Hematopoietic multipotent progenitor cell treated with erythropoietin and hydrocortisone succinate and interleukin-3 and kit ligand, for 4 days (in vitro differentiated cells): ENCODE measurements around the gene SLC4A2.

ENCODE experiments used
- DNase-seq: peaks from one replicate; pipeline ENCODE4 v3.0.0-alpha.2; 2015

The SLC4A2 gene

DNA sequence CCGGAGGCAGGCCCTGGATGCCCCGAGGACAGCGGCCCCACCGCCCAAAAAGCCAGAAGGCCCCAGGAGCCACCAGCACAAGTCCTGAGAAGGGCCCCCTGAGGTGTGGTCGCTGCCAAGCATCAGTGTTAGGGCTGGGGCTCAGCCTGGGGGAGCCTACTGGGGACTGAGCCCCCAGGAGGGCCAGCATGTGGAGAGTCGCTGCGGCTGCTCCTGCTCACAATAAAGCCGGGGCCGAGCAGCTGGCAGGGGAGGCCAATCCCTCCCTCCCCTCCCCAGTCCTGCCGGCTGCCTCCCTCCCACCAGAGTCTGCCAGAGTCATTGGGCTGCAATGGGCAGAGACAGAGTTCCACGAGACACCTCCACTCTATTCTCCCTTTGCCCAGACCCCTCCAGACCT is 14.1 kb upstream of the SLC4A2 start:
- DNase-seq: no peak

DNA sequence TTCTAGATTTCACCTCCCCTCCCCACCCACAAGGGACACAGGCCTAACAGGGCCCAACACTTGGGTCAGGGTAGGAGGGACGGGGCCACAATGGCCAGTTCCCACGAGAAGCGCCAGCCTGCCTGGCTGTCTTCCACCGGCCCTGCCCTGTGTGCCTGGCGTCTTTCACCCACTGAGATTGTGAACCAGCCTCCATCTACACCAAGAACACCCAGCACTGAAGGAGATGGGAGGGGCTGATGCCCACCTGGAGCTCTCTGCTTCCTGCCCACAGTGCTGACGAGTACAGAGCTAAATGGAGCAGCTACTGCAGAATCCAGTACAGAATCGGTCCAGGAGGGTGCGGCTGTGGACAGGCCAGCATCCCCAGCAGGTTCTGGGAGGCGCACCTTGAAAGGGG is 13.4 kb upstream of the SLC4A2 start:
- no peak for DNase-seq

DNA sequence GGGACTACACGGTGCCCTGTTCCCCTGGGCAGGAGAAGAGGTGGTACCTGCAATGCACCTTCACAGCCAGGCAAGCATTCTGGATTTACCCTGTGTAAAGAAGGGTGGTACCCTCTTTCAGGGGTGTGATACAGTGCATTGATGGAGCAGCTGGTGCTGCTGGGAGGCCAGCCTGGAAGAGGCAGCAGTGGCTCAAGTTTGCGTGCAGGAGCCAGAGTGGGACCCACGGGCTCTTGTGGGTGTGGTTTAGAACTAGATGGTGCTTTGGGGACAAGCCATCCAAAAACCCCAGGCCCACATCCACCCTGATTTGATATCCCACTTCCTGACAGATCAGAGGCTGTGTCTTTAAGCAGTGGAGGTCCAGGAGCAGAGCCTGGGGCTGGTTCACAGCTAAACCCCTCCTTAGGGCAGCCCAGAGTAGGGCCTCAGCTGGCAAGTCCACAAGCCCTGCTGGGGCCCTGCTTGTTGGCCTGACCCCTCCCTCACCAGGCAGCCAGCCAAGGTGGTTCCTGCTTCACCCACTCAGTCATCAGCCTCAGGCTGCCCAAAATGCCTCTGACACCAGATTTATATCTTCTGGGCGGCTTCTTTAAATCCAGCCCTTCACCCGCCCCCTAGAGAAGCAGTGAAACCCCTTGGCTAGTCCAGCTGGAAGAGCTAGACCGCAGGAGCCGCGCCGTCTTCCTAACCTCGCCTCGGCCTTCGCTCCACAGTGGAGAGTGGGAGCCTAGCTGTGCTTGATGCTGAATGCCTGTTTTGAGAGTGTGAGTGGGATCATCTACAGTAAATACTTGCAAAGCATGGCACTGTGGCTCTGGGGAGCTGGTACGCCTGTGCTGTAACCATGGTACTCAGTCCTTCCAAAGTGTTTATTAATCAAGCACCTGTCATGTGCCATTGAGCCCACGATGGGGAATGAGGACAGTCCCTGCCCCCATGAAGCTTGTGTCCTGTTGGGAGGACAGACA is 12.5 kb upstream of the SLC4A2 start:
- peak; percentile 72 for DNase-seq

DNA sequence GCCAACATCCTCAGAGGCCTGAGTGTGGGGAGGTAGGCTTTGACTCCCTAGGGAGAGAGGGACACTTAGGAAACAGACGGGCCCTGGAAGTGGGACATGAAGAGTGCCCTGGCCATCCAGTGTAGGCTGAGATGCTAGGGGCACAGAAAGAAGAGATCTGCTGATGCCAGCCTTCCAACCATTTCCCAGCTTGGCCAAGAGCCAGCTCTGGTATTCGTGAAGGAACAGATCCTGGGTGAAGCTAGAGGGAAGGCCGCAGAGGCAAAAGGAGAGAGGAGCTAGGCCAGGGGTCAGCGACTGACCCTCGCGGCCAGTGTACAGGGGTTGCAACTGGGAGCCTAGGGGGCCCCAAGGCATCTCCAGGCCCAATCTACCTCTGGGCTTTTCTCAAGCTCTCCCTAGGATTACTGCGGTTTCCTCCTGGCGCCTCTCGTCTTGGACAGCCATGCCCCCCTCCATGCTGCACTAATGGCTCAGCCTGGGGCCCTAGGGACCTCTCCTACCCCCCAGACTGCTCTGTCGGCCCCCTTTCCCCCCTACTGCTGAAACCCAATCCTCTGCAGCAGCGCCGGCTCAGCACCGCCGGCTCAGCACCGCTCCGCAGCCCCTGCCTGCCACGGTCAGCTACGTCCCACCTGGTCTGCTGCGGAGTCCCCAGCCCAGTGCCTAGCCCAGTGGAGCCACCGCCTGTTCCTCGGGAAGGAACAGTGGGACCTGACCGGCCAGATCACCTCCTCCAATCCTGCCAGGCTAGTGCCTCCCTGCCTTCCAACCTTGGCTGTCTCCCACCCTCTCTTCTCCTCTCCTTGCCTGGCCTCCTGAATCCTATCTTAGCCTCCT is 11.2 kb upstream of the SLC4A2 start, which contains the start of gene ASIC3:
TSS of gene ASIC3 (plus strand) at position 556 of the 840 bp plus-strand sequence. CDS start 355 bp downstream, outside the sequence.
- no peak for DNase-seq

DNA sequence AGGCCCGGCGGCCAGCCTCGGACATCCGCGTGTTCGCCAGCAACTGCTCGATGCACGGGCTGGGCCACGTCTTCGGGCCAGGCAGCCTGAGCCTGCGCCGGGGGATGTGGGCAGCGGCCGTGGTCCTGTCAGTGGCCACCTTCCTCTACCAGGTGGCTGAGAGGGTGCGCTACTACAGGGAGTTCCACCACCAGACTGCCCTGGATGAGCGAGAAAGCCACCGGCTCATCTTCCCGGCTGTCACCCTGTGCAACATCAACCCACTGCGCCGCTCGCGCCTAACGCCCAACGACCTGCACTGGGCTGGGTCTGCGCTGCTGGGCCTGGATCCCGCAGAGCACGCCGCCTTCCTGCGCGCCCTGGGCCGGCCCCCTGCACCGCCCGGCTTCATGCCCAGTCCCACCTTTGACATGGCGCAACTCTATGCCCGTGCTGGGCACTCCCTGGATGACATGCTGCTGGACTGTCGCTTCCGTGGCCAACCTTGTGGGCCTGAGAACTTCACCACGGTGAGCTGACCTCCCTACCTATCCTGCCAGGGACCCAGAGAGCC is 10.4 kb upstream of the SLC4A2 start:
- no peak for DNase-seq

DNA sequence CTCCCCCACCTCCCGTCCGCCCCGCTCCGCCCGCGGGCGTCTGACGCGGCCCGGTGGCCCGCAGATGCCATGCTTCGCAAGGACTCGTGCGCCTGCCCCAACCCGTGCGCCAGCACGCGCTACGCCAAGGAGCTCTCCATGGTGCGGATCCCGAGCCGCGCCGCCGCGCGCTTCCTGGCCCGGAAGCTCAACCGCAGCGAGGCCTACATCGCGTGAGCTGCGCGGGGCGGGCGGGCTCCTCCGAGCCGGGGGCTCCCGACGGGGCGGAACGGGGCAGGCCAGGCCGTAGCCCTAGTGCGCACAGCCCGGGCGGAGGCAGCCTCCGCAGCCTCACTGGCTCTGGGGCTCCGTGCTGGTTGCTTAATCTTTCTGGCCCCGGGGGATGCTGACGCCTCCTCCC is 8.3 kb upstream of the SLC4A2 start:
- DNase-seq: peak; percentile 86

DNA sequence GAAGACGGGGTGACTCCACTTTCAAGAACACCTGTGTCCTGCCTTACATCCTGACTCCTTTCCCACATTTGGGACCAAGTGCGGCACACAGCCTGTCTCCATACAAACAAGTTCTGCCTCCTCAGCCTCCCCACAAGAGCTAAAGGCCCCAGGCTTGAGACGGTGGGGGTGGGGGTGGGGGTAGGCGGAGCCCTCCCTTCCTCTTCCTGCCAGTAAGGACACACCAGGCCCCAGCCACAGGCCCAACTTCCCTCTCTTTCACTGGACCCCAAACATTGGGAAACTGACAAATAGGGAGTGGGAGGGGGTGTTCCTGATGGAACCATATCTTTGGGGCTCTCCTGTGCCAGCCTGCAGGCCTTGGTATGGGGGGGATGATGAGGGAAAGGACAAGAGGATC is 6.3 kb upstream of the SLC4A2 start:
- DNase-seq: peak; percentile 48

DNA sequence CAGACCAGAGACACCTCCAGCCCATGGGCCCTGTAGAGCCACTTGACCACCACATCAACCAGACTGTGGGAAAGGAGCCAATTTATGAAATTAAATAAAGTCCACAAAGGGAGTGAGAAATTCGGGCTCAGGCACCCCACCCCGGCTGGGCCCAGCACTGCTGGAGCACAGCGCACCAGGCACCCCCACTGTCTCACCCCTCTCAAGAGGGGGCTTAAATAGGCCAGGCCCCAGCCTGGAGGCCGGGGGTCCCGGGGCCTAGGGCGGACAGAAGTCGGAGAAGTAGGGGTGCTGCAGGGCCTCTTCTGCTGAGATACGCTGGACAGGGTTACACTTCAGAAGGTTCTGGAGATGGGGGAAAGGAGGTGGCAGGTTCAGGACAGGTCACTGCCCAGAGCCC is 5.6 kb upstream of the SLC4A2 start:
- DNase-seq: no peak

DNA sequence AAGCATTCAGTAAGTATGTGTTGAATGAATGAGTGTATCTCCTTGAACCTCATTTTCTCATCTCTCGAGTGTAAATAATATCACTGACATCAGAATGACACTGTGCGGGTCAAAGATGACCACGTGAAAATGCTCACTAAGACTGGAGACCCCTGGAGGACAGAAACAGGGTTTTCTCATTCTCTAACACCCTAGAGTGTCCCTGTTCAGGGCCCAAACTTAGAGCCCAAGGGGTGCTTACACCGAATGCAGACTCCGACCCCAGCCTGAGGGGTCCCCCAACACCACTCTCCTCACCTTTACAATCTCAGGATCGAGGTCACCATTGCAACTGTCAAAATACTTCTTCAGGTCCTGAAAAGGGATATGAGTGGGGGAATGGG is 3.1 kb upstream of the SLC4A2 start:
- peak; percentile 33 for DNase-seq

DNA sequence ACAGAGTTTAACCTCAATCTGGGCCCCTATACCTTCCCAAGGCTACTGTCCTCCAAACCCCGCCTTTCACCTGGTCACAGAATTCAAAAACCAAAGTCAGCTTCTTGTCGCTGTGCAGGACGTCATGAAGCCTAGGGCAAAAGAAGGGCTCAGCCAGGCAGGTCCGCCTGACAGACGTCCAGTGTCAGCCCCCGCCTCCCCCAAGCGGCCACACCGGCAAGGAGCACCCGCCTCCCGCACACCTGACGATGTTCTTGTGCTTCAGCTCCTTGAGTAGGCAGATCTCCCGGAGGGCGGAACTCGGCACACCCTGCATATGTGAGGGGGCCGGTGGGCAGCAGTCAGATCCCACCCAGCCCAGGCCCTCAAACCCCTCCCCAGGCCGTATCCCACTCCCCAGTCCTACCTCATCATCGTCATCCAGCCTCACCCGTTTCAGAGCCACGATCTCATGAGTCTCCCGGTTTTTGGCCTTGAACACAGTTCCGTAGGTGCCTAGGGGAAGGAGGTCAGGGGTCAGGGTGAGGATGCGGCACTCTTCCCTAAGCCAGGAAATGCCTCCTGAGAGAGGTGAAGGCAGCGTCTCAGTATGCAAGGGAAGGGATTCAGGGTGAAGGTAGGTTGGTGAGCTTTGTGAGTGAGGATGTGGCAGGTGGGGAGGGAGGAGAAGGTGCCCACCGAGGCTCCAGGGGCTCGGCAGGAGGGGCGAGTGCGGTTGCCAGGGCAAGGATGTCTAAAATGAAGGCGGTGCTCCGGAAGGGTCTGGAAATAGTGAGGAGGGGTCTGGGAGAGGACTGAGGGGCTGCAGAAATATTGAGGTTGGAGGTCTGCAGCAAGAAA is 2.5 kb upstream of the SLC4A2 start:
- no peak for DNase-seq

DNA sequence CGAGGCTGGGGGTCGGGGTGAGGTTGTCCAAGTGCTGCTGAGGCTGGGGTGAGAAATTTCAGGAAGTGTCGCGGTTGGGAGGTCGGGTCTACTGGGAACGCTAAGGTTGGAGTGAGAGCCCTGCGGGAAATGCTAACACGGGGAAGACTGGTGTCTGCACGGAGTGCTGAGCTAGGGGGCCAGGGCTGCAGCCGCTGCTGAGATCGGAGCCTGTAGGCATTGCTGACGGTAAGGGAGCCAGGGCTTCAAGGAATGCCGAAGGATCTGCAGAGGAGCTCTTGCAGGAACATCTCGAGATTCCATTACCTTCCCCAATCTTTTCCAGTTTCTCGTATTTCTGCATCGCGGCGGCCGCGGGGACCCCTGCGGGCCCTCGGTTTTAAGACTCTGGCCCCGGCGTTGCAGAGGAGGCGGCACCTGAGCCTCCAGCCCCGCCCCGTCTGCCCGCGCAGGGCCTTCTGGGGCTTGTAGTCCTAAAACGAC is 1.8 kb upstream of the SLC4A2 start, which contains the start of gene CDK5:
TSS of gene CDK5 (minus strand) at position 392 of the 483 bp plus-strand sequence. CDS start at position 343, 49 bp downstream.
- no peak for DNase-seq

DNA sequence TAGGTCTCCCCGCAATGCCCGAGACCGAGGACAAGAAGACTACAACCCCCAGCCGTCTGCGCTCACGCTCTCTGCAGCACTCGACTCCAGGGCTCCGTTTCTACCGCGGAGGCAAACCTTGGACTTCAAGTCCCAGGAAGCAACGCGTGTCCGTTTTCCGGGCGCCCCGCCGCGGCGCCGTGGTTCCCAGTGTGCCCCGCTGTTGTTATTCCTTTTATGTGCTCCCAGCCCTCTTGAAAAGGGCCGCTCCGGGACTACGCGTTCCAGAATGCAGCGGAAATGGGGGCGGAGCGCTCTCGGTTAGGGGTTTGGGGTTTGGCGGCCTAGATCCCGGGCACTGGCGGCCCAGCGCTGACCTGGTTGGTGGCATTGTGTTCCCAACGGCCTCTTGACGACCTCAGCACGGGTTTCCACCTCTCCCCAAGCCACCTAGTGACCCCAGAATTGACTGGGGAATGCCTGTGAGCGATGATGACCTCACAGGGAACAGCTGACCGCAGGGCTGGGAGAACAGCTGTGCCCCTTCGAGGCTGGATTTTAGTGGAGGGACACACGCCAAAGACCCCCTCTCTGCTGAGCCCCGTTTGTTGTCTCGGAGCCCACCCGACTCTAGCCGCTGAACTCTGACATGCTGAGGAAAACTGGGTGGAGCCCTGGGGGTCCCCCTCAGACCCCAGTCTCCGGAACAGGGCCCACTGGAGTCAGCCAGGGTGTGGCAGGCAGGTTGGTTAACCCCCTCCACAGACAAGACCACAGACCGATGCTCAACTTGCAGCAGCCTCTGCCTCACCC is 1.2 kb upstream of the SLC4A2 start:
- peak; percentile 100 for DNase-seq

DNA sequence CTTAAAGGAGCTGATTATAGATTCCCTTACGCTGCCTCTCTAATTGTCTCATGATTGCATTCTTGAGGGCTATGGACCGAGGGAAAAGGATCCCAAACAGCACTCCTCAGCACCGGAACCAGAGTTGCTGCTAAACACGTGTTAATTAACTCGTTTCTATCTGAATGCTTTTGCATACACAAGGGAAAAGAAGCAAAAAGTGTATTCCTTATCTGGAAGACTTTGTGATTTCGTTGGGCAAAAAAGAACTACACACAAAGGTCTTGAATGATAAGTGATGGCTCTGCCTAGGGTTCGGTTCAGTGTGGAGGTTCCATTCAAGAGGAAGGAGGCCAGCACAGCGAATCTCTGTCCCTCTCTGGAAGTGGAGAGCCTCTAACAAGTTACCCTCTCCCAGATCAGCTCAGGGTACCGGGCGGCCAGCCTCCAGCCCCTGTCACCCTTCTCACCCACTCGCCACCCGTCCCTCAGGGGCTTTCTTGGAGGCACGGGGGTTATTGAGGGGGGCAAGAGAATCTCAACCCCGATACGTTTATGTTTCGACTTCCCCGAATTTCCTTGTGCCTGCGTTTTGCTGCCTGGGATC is 515 bp upstream of the SLC4A2 start:
- peak; percentile 39 for DNase-seq

DNA sequence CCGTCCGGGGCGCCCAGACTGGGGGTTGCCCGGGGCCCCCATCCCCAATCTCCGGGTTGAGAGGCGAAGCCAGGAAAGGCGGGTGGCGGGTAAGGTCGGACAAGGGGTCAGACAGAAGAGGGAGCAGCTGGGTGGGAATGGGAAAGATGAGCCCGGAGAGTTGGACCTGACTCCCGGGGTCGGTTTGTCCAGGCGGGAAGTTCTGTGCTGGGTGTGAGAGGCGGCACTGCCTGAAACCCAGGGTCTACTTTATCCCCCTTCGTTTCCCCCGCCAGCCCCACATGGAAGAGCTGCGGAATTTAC is 675 bp downstream of the SLC4A2 start:
- no peak for DNase-seq

DNA sequence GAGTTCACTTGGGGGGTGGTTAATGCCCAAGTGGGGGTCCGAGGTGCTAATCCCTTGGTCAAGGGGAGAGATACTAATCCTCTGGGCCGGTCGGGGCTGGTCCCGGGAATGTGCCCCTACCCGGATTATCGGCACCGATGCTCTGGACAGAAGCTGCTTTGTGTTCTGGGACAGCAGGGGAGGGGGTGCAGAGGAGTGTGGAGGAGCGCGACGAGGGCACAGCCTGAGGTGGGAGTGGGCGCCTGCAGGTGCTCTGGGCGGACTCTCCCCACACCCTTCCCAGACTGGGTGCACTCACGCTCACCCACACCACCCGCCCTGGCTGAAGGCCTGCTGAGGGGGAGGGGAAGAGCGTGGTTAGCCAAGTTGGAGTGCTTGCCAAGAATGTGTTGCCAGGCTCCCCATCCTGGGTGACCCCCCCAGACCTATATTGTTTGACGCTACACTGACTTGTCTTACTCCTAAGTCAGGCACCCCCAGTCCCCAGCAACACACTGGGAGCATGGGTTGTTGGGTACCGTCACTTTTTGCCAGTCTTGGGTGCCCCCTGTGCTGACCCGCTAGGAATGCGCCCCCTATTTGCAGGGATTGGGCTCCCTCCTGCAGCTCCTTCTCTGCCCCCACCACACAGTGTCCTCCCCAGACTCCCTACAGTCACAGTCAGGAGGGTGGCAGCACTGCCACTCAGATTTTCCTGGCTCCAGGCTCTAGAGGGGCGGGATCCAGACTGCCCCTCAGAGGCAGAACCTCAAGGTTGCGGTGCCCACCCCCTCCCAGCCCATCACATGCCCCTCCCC is 1.2 kb downstream of the SLC4A2 start:
- peak; percentile 61 for DNase-seq

DNA sequence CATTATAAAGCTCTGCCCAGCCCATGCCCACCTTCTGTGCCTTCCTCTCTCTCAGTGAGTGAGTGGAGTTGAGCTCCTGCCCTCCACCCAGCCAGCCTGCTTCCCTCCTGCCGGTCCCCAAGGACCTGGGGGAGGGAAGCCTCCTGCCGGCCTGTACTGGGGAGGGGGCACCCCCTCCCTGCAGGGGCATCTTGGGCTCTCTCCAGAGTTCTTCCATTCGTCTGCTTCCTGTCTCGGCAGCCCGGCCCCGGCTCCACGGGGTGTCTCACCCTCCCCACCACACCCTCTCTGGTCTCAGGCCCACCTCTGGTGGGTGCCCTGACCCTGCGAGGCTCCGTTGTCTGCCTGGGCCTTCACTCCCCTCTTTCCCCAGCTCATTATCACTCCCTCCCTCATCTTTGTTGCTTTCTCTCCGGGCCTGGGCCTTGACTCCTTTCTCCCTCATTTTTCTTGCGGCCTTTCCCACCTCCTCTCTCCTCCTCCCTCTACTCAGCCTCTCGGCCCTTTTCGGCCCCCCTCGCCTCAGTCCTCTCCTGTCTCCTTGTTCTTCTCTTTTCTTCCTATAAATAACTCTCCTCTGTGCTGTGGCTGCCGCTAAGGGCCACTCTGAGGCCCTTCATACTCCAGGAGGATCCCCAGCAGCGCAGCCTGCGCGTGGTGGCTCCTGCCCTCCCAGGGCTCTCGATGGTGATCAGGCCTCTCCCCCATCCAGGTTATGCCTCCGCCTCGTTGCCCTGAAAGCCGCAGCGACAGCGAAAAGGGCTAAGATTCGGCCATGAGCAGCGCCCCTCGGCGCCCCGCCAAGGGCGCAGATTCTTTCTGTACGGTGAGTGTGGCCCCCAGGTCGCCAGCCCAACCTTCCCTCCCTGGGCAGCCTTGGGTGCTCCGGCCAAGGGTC is 2.1 kb downstream of the SLC4A2 start:
- DNase-seq: no peak

DNA sequence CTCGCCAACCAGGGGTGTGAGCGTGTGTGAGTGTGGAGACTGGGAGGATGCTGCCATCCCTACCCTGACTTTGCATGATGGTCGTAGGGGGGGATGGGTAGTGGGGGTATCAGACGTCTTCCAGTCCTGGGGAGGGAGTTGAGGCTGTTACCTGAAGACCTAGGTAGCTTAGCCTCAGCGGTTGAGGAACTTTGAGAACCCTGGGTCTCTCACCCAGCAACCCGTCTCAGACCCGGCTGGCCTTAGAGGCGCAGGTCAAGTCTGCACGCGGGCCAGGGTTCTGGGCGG is 2.7 kb downstream of the SLC4A2 start:
- no peak for DNase-seq

DNA sequence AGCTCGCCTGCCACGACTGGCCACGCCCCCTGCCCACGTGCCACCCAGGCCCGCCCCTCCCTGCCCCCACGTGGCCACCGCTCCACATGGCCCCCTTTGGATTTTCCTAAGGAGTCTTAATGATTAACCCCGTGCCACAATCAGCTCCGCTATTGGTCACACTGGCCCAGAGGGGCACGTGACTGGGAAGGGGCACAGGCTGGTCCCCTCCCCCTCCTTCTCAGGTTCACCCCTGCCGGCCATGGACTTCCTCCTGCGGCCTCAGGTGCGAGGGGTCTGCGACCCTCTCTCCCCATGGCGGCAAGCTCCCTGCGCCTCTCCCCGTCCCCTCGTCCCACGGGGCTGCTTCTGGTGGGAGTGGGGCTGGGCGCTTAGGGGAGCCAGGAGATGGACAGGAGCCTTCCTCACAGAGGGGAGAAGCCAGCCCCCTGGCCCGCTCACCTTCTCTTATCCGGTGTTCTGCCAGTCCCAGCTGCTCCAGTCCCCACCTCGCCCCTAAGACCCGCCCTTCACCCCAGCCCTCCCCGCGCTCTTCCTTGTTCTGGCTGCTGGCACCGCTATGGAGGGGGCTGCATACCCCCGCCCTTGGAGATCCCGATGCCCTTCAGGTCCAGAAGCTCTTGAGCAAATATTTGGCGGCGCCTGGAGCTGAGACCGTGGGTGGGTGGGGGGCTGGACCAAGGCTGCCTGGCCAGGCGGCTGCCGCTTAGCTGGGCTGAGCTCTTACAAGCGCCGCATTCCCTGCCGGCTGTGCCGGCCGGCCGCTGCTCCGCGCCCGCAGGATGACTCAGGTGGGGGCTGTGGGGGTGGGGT is 3.2 kb downstream of the SLC4A2 start:
- DNase-seq: peak; percentile 38

DNA sequence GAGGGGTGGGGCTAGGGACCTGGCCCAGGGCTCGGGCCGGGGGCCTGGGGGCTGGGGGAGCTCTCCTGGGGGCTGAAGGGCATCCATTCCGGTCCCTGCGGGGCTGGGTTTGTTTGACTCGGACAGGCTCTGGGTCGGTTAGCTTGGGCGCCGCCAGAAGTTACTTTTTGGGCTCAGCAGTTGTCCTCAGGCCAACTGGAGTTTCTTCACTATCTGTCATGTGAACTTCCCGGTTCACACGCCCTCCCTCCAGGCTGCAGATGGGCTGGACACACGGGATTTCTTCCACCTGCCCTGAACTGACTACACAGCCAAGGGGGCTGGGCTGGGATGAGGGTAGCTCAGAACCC is 3.8 kb downstream of the SLC4A2 start:
- DNase-seq: no peak
